ENCODE measurements around the gene NOL4L. TPM values are rescaled to one million over a fixed set of nuclear protein-coding genes. Genes with fewer than 3 reads are reported as not detected.

The NOL4L gene
- total and polyA plus RNA-seq, 2 experiments from 2014 or later, result 38.8 to 39.2 TPM

DNA sequence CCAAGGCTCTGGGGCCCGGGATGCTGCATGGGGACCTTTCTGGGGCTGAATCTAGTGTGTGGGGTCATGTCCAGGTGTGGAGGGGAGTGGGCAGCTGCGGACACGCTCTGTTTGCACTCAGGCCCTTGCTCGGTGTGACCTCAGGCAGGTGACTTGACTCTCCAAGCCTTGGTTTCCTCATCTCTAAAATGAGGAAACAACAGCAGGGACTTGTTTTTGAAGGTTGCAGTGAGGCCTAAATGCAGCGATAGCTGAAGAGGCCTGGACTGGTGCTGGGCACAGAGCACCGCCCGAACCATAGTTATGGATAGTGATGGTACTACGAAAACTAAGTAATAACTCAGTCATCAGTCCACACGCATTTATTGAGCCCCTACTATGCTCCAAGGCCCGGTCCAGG lies 91.8 kb downstream of the NOL4L start:
- DNase-seq (ENCODE audit: low spot score), result no peak
- TF ChIP-seq EZH2phosphoT487 (IDR thresholded peaks at IDR 0.05; ENCODE audit: unreplicated experiment) (no peak), STAT1 (IDR thresholded peaks at IDR 0.05; ENCODE audit: unreplicated experiment) (no peak), ZNF462 (CRISPR knock-in tag; IDR thresholded peaks at IDR 0.05) (no peak), REST (IDR thresholded peaks at IDR 0.05; ENCODE audit: unreplicated experiment) (no peak), JUNB (IDR thresholded peaks at IDR 0.05; ENCODE audit: unreplicated experiment) (no peak), NANOG (IDR thresholded peaks at IDR 0.05; ENCODE audit: borderline replicate concordance) (no peak), CREB1 (CRISPR knock-in tag; IDR thresholded peaks at IDR 0.05; ENCODE audit: low read depth) (no peak), ZNF331 (CRISPR knock-in tag; IDR thresholded peaks at IDR 0.05; ENCODE audit: low read depth) (no peak), EZH2 (IDR thresholded peaks at IDR 0.05; ENCODE audit: low read depth, unreplicated experiment) (no peak), POLR2AphosphoS5 (IDR thresholded peaks at IDR 0.05; ENCODE audit: low read depth) (no peak), ZNF114 (CRISPR knock-in tag; IDR thresholded peaks at IDR 0.05) (no peak)
- TF ChIP-seq, protein P1, sequence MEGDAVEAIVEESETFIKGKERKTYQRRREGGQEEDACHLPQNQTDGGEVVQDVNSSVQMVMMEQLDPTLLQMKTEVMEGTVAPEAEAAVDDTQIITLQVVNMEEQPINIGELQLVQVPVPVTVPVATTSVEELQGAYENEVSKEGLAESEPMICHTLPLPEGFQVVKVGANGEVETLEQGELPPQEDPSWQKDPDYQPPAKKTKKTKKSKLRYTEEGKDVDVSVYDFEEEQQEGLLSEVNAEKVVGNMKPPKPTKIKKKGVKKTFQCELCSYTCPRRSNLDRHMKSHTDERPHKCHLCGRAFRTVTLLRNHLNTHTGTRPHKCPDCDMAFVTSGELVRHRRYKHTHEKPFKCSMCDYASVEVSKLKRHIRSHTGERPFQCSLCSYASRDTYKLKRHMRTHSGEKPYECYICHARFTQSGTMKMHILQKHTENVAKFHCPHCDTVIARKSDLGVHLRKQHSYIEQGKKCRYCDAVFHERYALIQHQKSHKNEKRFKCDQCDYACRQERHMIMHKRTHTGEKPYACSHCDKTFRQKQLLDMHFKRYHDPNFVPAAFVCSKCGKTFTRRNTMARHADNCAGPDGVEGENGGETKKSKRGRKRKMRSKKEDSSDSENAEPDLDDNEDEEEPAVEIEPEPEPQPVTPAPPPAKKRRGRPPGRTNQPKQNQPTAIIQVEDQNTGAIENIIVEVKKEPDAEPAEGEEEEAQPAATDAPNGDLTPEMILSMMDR (conservative IDR thresholded peaks at IDR 0.05; ENCODE audit: low read depth in 2 of 2), result no peak
- TF ChIP-seq, protein P2, sequence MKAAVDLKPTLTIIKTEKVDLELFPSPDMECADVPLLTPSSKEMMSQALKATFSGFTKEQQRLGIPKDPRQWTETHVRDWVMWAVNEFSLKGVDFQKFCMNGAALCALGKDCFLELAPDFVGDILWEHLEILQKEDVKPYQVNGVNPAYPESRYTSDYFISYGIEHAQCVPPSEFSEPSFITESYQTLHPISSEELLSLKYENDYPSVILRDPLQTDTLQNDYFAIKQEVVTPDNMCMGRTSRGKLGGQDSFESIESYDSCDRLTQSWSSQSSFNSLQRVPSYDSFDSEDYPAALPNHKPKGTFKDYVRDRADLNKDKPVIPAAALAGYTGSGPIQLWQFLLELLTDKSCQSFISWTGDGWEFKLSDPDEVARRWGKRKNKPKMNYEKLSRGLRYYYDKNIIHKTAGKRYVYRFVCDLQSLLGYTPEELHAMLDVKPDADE (IDR thresholded peaks at IDR 0.05), result no peak
- Histone ChIP-seq H3K4me3 (no peak overlapping the region), H3K4me1 (ENCODE audit: insufficient read depth) (peaks cover 19% of the 10 kb centered on the region), H2AFZ (no peak overlapping the region), H3K79me2 (replicated peaks; ENCODE audit: insufficient read depth) (no peaks in the 10 kb centered on the region), H3F3A (replicated peaks; ENCODE audit: low read depth) (peaks cover 3% of the 10 kb centered on the region; the same call in 1 of the 2 replicates), H3K27me3 (ENCODE audit: insufficient read depth) (no peaks in the 10 kb centered on the region), H3K4me2 (no peak overlapping the region), H3K9me2 (ENCODE audit: insufficient read depth) (no peaks in the 10 kb centered on the region), H4K20me1 (replicated peaks; ENCODE audit: insufficient read depth) (no peaks in the 10 kb centered on the region), H3K36me3 (ENCODE audit: insufficient read depth) (no peaks in the 10 kb centered on the region), H3K27ac (ENCODE audit: low read depth) (no peak overlapping the region)
- H3K27me3 Mint-ChIP-seq (ENCODE audit: insufficient read depth, low read depth, poor library complexity), result peaks cover 20% of the 10 kb centered on the region
- peaks cover 18% of the 10 kb centered on the region for H3K4me1 Mint-ChIP-seq
- no peak overlapping the region for H3K27ac Mint-ChIP-seq
- H3K4me3 Mint-ChIP-seq, result no peak overlapping the region
- peaks cover 10% of the 10 kb centered on the region; the same call in 2 of the 3 replicates for H3K9me3 Mint-ChIP-seq
- H3K36me3 Mint-ChIP-seq (ENCODE audit: low read depth), result peaks cover 3% of the 10 kb centered on the region; the same call in 1 of the 3 replicates
- ATAC-seq, result no peak

Data from GM23338 (cell line).